Activated B cell treated with CpG ODN at 0.5 μM for 24 hours (primary cell): ENCODE results near the gene DPH3. TPM values are rescaled to one million over a fixed set of nuclear protein-coding genes. Genes with fewer than 3 reads are reported as not detected.

Experiments
- ATAC-seq: fragments of 200-7000 bp; cut with Tn5 transposase; one replicate; pipeline ENCODE4 v1.10.0; 2021; ENCODE audit warnings: low read depth, mild to moderate bottlenecking, moderate library complexity
- CTCF ChIA-PET: fragments of 350-600 bp; sonication (Branson Sonifier 250); formaldehyde crosslinking; loops from one replicate; lab custom pipeline; 2021; ENCODE audit warnings: antibody characterized with exemption; lab: Charles Lee
- POLR2A ChIA-PET: fragments of 350-600 bp; sonication (Branson Sonifier 250); formaldehyde crosslinking; loops from one replicate; lab custom pipeline; 2021; ENCODE audit warnings: antibody characterized with exemption; lab: Charles Lee
- DNase-seq: peaks from one replicate; pipeline ENCODE4 v3.0.0; 2022
- H3K27ac Mint-ChIP-seq: one replicate; pipeline ENCODE4 v1.8.0; 2020; ENCODE audit warnings: mixed read lengths
- H3K27me3 Mint-ChIP-seq: one replicate; pipeline ENCODE4 v1.8.0; 2021; ENCODE audit warnings: mixed read lengths
- H3K36me3 Mint-ChIP-seq: one replicate; pipeline ENCODE4 v1.8.0; 2021; ENCODE audit warnings: low read depth, mixed read lengths
- H3K4me1 Mint-ChIP-seq: one replicate; pipeline ENCODE4 v1.8.0; 2021; ENCODE audit warnings: mixed read lengths
- H3K4me3 Mint-ChIP-seq: one replicate; pipeline ENCODE4 v1.8.0; 2020; ENCODE audit warnings: mild to moderate bottlenecking, mixed read lengths
- H3K9me3 Mint-ChIP-seq: one replicate; pipeline ENCODE4 v1.8.0; 2020; ENCODE audit warnings: mixed read lengths
- CTCF ChIP-seq: fragments of 200-600 bp; IDR thresholded peaks from one replicate; pipeline ENCODE4 v1.8.0; 2022; ENCODE audit warnings: antibody characterized with exemption, mild to moderate bottlenecking
- intact Hi-C: fragments of 100-400 bp; cut with micrococcal nuclease; formaldehyde crosslinking; loops from one replicate; pipeline ENCODE4 v1.15.1; 2024
- total RNA-seq: library from RNA; stranded (reverse); gene quantifications from 2 replicates; pipeline ENCODE4 v1.2.3, GENCODE V29; 2022

Gene DPH3
- total RNA-seq, 1 donor from 2014 or later: 13.4 TPM

GRCh38 chr3:16239086-16239770 is 25.5 kb downstream of the DPH3 start:
- peaks cover 5% of the 10 kb centered on the region for H3K27me3 Mint-ChIP-seq
- CTCF ChIA-PET: no interaction called here
- no peaks in the 10 kb centered on the region for H3K4me1 Mint-ChIP-seq
- no peak for TF ChIP-seq CTCF
- no peaks in the 10 kb centered on the region for H3K9me3 Mint-ChIP-seq
- intact Hi-C loops: no loop called here
- no peak overlapping the region for H3K27ac Mint-ChIP-seq
- POLR2A ChIA-PET: no interaction called here
- ATAC-seq (no peak), DNase-seq (no peak)
- no peaks in the 10 kb centered on the region for H3K36me3 Mint-ChIP-seq
- no peak overlapping the region for H3K4me3 Mint-ChIP-seq

GRCh38 chr3:16236856-16237393 is 27.8 kb downstream of the DPH3 start:
- no peaks in the 10 kb centered on the region for H3K4me1 Mint-ChIP-seq
- no peaks in the 10 kb centered on the region for H3K9me3 Mint-ChIP-seq
- no peak for DNase-seq
- TF ChIP-seq CTCF: no peak
- H3K4me3 Mint-ChIP-seq: no peak overlapping the region
- ChIA-PET CTCF (interaction anchor here (0.9 kb wide), 1 partner anchor 11 kb away, joined by 3 read pairs; no protein-coding TSS in a partner anchor), POLR2A (no interaction called here)
- no peak for ATAC-seq
- no peaks in the 10 kb centered on the region for H3K36me3 Mint-ChIP-seq
- peaks cover 6% of the 10 kb centered on the region for H3K27me3 Mint-ChIP-seq
- no peak overlapping the region for H3K27ac Mint-ChIP-seq
- intact Hi-C loops: no loop called here

GRCh38 chr3:16236030-16236639 is 28.6 kb downstream of the DPH3 start:
- TF ChIP-seq CTCF: no peak
- no peak overlapping the region for H3K4me3 Mint-ChIP-seq
- ChIA-PET POLR2A (no interaction called here), CTCF (interaction anchor here (0.9 kb wide), 1 partner anchor 12 kb away, joined by 3 read pairs; no protein-coding TSS in a partner anchor)
- H3K36me3 Mint-ChIP-seq: no peaks in the 10 kb centered on the region
- ATAC-seq (no peak), DNase-seq (no peak)
- H3K4me1 Mint-ChIP-seq: no peaks in the 10 kb centered on the region
- no peak overlapping the region for H3K27ac Mint-ChIP-seq
- H3K9me3 Mint-ChIP-seq: no peaks in the 10 kb centered on the region
- intact Hi-C loops: no loop called here
- peaks cover 6% of the 10 kb centered on the region for H3K27me3 Mint-ChIP-seq

GRCh38 chr3:16234281-16234680 is 30.5 kb downstream of the DPH3 start:
- CTCF ChIA-PET: no interaction called here
- H3K36me3 Mint-ChIP-seq: no peaks in the 10 kb centered on the region
- ATAC-seq (no peak), DNase-seq (no peak)
- H3K4me3 Mint-ChIP-seq: no peak overlapping the region
- H3K27me3 Mint-ChIP-seq: peaks cover 6% of the 10 kb centered on the region
- no peaks in the 10 kb centered on the region for H3K4me1 Mint-ChIP-seq
- intact Hi-C loops: no loop called here
- TF ChIP-seq CTCF: no peak
- H3K27ac Mint-ChIP-seq: no peak overlapping the region
- POLR2A ChIA-PET: no interaction called here
- no peaks in the 10 kb centered on the region for H3K9me3 Mint-ChIP-seq

- TF ChIP-seq CTCF: no peak
- intact Hi-C loops: no loop called here
- ATAC-seq: no peak
- Mint-ChIP-seq H3K27ac (no peak overlapping the region), H3K4me3 (no peak overlapping the region), H3K9me3 (no peaks in the 10 kb centered on the region), H3K4me1 (no peaks in the 10 kb centered on the region), H3K27me3 (peaks cover 6% of the 10 kb centered on the region), H3K36me3 (no peaks in the 10 kb centered on the region)
- ChIA-PET POLR2A (no interaction called here), CTCF (interaction anchor here (0.7 kb wide), 1 partner anchor 295 kb away, joined by 3 read pairs; no protein-coding TSS in a partner anchor)
- no peak for DNase-seq
Measured at GRCh38 chr3:16233806-16234205, 30.9 kb downstream of the DPH3 start.
